GM19455 (cell line): ENCODE measurements around the gene TBC1D22B.
"Not testable (repeated sequence)": the region's sequence is repeated elsewhere in the genome, so short reads cannot be mapped to it uniquely, and the experiment has no call there.

Experiments
- ATAC-seq: cut with Tn5 transposase; IDR thresholded peaks from one replicate; pipeline ENCODE4 v1.9.1; 2021; ENCODE audit not compliant: unreplicated experiment

Gene TBC1D22B

GRCh38 chr6:37265860-37266259, 8.3 kb downstream of the TBC1D22B start:
- no peak for ATAC-seq

DNA sequence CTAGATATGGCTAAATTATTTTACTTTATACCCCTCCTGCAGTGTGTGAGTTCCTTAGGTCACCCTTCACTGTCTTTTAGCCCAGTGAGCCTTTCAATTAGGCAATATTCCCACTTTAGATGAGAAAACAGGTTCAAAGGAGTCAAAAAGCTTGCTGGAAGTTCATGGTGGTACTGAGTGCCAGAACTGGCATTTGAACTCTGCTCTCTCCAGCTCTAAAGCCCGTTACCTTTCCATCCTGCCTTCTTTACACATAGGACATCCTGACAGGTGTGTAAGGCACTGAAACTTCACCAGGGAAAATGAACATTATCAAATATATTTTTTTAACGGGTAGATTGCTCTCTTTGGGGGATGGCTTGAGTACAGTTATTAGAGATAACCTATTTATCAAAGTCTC, 11.5 kb downstream of the TBC1D22B start:
- ATAC-seq = no peak

DNA sequence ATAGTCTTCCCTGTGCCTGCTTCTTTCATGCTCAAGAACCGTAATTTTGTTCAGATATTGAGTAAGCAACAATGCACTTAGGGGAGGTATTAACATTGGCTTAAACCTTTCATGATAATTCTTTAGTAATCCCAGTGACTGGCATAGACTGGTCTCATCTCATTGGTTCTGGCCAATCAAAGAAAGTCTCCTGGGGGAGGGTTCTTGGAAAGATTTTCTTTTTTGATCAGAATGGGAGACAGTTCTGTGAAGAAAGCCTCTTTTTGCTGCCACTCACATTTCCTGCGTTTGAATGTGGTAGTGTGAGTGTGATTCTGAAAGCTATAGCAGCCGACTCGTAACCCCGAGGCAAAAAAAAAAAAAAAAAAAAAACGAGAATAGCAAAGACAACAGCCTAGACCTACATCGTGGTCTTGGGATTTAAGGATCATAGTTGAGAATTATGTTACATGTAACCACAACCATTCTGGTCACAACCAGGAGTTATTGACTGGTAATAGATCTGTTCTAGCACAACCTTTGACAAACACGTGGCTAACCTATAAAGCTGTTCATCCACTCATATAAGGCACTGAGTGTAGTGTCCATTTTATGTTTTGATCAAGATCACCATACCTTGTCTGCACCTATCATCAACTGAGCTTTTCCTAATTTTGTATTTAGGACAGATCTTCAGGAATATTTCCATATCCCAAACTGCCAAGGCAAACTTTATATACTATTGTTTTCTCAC, 15.4 kb downstream of the TBC1D22B start:
- ATAC-seq = no peak

- ATAC-seq = no peak
Measured at GRCh38 chr6:37273690-37274089, 16.1 kb downstream of the TBC1D22B start.

GRCh38 chr6:37275350-37275749, 17.8 kb downstream of the TBC1D22B start:
- ATAC-seq = no peak

DNA sequence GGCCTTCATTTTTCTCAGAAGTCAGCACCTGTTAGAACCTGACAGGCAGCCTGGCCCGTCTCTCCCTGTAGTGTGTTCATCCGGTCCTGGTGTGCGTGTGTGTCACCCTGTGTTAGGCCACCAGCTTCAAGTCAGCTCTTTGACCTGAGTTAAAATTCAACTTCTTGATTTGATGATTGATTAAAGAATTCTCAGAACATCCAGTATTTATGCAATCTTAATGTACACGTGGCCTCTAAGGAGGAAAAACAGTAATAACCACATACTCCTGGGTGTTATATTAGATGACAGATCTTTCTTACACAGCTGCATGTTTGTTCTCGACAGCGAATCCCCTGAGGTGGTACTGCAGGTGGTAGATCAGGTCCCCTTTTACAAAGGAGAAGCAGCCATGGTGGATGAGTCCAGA, 19.4 kb downstream of the TBC1D22B start:
- no peak for ATAC-seq

DNA sequence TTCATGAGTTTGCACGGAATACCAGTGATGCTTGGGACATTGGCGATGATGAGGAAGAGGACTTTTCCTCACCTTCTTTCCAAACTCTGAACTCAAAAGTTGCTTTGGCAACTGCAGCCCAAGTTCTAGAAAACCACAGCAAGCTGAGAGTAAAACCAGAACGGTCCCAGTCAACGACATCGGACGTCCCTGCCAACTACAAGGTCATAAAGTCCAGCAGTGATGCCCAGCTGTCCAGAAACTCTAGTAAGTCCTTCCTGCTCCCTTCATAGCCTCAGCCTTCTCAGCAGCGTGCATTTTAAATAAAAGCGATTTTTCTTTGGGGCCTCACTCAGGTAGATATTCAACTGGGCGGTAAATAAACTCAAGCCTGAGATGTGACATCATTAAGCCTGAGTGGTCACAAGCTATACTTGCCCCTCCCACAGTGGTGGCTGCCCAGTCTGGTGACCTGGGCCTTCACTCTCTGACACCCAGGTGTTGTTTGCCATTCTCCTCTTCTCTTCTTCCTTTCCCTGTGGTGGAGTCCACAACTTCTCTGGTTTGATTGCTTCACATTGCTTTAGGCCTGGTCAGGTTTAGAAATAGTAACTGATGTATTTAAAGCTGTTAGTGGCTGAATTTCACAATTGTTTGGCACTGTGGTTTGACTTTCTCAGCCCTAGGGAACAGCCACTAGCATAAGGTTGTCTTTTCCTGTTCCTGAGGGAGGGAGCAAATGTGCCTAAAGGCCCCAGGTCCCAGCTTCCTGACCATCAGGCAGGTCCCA, 22.0 kb downstream of the TBC1D22B start:
- ATAC-seq = no peak

DNA sequence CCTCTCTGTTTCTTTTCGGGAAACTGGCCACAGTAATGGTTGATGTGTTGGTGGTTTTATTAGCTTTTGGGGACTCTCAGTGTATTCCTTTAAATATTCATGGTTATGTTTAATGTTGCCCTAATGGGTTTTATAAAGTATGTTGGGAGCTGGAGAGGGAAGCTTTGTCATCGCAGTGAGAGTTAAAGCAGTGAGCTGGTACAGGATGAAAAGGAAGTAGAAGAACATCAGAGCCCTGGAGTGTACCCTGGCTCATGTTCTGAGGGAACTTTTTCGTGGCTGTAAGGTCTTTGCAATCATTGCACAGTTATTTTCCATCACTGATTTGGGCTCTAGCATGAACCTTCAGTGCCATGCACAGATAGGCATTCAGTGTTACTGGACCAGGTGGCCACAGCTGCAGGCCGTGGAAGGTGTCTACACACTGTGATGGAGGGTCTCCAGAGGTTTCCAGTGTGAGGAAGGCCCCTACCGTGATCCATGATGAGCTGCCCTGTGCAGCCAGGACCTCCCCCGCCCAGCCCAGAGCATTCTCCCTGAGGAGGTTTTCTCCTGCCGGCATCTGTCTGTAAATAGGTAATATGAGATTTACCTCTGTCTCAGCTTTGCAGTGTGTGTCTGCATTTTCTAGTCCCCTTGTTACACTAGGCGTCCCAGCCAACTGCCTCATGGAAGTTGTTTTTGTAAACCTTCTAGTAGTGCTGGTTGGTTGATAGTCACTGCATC, 22.8 kb downstream of the TBC1D22B start:
- no peak for ATAC-seq

DNA sequence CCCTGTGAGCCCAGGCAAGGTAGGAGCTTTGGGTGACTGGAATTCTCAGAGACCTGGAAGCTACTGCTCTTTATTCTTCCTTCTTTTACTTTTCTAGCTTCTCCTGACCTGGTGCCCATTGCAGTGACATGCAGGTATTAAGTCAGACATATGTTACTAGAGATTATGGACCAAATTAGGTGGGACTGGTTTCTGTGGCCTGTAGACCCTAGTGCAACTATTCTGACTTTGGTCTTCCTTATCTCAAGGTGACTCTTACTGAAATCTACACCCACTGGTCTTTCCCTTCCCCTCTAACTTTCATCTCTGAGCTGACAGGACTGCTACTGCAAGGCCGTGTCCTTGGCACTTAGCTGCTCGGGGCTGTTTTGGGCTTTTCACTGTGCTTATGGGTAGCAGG, 24.8 kb downstream of the TBC1D22B start:
- ATAC-seq = no peak

- no peak for ATAC-seq
Measured at GRCh38 chr6:37283268-37283667, 25.7 kb downstream of the TBC1D22B start.

DNA sequence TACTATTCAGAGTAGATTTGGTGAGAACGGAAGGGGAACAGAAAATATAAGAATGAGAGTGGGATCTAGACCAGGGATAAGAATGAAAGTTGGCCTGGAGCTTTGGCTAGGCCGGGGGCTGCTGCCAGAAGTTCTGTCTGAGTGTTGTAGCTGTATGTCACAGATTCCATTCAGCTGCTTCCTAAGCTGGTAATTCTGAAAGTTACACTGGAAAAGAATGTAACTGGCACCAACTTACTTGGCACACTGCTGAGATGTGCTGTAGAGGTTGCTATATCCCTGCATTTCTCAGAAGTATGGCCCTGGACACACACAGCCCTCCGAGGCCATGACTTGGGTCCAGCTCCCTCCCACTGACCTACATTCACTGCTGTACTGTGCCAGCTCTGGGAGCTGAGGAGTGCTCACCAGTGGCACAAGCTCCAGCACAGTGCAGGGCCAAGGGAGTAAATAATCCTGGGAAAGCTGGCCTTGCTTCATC, 26.1 kb downstream of the TBC1D22B start:
- no peak for ATAC-seq

- no peak for ATAC-seq
Measured at GRCh38 chr6:37284781-37285180, 27.2 kb downstream of the TBC1D22B start.

DNA sequence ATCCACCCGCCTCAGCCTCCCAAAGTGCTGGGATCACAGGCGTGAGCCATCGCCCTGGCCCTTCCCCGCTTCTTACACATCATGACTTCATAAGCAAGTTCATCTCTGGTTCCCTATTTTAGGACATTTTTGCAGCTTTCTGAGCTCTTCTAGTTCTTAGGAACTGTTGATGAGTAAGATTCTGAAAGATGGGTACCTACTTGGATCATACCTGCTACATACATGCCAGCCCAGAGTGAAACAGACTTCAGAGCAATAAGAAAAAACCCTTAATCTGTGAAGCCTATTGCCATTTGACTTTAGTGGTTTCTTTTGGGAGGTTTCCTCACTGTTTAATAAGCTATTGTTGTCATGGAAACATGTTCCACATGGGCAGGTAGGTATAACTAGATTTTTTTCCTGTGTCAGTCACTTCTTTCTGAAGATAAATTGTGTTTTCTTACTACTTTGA, 28.3 kb downstream of the TBC1D22B start:
- no peak for ATAC-seq

- no peak for ATAC-seq
Measured at GRCh38 chr6:37287519-37288157, 30.1 kb downstream of the TBC1D22B start.

- ATAC-seq = no peak
Measured at GRCh38 chr6:37288247-37288646, 30.7 kb downstream of the TBC1D22B start.

GRCh38 chr6:37289931-37290330, 32.4 kb downstream of the TBC1D22B start:
- no peak for ATAC-seq

GRCh38 chr6:37293426-37293825, 35.9 kb downstream of the TBC1D22B start:
- ATAC-seq = no peak

GRCh38 chr6:37297637-37298036, 40.1 kb downstream of the TBC1D22B start:
- not testable (repeated sequence) for ATAC-seq

DNA sequence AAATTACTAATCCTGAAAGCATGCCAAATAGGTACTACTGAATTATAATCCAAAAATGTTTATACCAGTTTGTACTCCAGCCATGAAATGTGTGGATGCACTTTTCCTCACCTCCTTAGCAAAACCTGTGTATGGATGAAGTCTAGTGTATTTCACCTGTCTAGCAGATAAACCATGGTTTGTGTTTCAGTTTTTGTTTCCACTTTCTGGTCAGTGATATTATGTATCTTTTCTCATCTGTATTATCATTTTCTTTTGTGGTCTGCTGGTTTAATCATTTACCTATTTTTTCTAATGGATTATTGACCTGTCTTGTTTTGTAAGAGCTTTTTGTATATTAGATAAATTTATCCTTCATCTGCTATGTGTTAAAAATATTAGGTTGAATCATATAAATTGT, 41.4 kb downstream of the TBC1D22B start:
- ATAC-seq = no peak

- ATAC-seq = no peak
Measured at GRCh38 chr6:37299990-37300389, 42.4 kb downstream of the TBC1D22B start.

- ATAC-seq = no peak
Measured at GRCh38 chr6:37302086-37302686, 44.6 kb downstream of the TBC1D22B start.
